HuH-7.5 (cell line): Measurements from ENCODE around the gene PAX4.

Experiments used
- DNase-seq: peaks from one replicate; pipeline ENCODE4 v3.0.0; 2011; ENCODE audit warnings: low spot score

The PAX4 gene

GRCh38 chr7:127628445-127628844 lies 10.5 kb upstream of the PAX4 start:
- no peak for DNase-seq

GRCh38 chr7:127625331-127625730 lies 7.4 kb upstream of the PAX4 start:
- no peak for DNase-seq

GRCh38 chr7:127620406-127621233 lies 2.7 kb upstream of the PAX4 start:
- DNase-seq, result no peak

- DNase-seq, result no peak
Measured at GRCh38 chr7:127619681-127620405, 1.9 kb upstream of the PAX4 start.

- no peak for DNase-seq
Measured at GRCh38 chr7:127618775-127619174, 833 bp upstream of the PAX4 start.

GRCh38 chr7:127616724-127617123 lies 1.2 kb downstream of the PAX4 start:
- DNase-seq, result no peak

DNA sequence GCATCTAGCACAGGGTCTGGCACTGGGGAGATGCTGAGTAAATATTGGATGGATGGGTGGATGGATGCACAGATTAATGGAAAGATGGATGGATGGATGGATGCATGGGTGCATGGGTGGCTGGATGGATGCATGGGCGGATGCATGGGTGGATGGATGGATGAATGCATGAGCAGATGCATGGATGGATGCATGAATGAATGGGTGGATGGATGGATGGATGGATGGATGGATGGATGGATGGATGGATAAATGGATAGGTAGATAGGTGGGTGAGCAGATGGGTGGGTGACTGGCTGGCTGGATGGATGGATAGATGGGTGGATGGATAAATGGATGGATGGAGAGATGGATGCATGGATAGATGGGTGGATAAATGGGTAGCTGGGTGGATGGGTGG lies 5.7 kb downstream of the PAX4 start:
- DNase-seq, result no peak

DNA sequence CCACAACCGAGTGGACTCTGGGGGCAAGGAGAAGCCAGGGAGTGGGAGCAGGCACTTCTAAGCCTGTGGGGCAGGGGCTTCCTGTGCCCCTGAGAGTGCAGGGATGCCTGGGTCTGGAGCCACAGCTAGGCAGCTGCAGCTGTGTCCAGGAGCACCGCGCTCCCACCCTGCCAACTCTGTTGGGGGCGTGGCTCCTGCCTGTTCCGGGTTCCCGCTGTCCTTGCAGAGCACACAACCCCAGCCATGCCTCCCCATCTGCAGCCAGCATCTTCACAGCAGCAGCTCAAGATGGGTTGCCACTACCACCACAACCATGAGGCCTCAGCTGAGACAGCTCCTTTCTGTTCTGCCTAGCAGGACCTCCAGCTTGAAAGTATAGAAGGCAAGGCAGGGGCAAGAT lies 8.6 kb downstream of the PAX4 start:
- no peak for DNase-seq

GRCh38 chr7:127608446-127608845 lies 9.5 kb downstream of the PAX4 start:
- DNase-seq, result no peak

- no peak for DNase-seq
Measured at GRCh38 chr7:127600885-127601284, 17.1 kb downstream of the PAX4 start.

DNA sequence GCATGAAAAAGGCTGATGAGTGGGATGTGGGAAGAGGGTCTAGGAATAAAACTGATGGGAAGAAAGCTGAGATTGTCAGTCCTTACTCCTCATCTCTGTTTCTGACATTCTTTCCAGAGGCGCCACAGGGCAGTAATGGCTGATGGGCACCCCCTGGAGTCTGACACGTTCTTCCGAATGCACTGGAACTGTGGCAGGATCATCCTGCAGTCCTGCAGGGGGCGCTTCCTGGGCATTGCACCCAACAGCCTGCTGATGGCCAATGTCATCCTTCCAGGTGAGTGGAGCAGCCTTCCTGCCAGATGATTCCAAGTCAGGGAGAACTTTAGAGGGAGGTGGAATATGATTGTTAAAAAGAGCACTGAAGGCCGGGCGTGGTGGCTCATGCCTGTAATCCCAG lies 19.6 kb downstream of the PAX4 start:
- DNase-seq, result peak; percentile 41

DNA sequence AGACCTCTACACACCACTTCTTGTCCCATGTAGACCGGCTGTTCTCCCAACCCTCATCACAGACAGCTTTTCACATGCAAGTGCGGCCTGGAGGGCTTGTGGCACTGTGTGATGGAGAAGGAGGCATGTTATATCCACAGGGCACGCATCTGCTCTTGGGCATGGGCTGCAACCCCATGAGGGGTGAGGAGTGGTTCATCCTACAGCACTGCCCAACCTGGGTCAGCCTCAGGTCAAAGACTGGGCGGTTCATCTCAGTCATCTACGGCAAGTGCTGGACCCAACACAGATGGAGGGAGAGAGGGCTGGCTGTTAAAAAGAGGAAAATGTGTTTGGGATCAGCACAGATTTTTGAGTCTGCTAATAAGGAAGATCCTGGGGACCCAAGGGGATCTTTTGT lies 22.2 kb downstream of the PAX4 start:
- DNase-seq, result no peak

- DNase-seq, result no peak
Measured at GRCh38 chr7:127594490-127594889, 23.5 kb downstream of the PAX4 start.

GRCh38 chr7:127592550-127592949 lies 25.4 kb downstream of the PAX4 start:
- no peak for DNase-seq

- no peak for DNase-seq
Measured at GRCh38 chr7:127591591-127591990, 26.4 kb downstream of the PAX4 start.

GRCh38 chr7:127591189-127591588 lies 26.8 kb downstream of the PAX4 start:
- DNase-seq, result no peak

GRCh38 chr7:127589896-127590295 lies 28.0 kb downstream of the PAX4 start:
- no peak for DNase-seq

DNA sequence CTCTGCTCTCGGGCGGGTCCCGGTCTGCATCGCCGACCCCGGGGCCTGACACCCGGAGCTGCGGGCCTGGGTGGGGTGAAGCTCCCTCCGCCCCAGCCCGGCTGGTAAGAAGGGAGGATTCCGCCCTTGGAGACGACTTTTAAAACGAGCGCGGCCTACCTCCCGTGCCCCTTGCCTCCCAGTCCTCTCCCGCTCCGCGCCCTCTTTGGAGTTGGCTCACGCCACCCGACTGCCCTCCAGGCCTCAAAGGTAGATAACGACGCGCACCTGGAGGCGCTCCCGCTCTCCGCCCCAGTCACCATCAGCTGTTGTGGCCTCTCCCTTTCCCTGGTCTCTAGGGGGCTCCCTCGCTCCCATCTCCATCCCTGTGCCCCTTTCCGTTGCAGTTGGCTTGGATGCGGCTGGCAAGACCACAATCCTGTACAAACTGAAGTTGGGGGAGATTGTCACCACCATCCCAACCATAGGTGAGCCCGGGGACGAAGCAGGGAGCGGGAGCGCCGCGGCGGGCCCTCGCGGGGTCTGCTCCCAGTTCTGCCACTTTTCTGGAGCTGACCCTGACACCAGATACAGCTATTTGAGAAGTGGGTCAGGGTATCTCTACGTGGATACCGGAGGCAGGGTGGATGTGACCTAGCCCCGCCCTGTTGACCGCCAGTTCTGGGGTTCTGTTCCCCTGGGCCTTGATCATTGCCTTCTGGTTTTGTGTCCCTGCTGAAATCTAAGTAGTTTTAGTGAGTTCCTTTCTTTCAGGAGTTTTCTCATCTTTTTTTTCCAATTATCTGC lies 29.1 kb downstream of the PAX4 start:
- peak; percentile 90 for DNase-seq

DNA sequence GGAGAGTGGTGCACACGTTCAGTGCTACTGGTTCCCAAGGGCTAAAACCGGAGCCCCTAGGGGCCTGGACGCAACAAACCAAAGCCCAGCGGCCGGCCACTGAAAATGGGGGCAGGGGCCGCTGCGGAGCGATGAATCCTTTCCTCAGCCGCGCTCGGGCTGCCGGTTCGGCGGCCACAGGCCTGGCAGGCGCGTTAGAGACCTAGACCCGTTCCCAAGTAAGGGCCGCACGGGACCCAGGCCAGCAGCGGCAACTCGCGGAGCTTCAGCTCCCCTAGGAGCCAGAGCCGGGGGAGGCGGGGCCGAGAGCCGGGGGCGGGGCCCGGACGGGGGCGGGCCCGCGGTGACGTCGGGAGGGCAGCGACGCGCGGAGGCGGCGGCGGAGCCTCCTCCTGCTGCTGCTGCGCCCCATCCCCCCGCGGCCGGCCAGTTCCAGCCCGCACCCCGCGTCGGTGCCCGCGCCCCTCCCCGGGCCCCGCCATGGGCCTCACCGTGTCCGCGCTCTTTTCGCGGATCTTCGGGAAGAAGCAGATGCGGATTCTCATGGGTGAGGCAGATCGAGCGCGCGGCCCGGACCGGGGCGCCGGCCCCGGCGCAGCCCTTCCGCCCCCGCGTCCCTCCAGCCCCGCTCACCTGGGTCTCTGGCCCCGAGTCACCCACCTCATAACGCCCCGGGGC lies 29.8 kb downstream of the PAX4 start, which contains the start of gene ARF5:
Gene ARF5, plus strand, starts transcription at position 393 of the 678 bp plus-strand sequence. Its CDS starts 88 bp downstream, at position 481.
- peak; percentile 88 for DNase-seq

GRCh38 chr7:127587663-127588018 lies 30.3 kb downstream of the PAX4 start:
- DNase-seq, result no peak

DNA sequence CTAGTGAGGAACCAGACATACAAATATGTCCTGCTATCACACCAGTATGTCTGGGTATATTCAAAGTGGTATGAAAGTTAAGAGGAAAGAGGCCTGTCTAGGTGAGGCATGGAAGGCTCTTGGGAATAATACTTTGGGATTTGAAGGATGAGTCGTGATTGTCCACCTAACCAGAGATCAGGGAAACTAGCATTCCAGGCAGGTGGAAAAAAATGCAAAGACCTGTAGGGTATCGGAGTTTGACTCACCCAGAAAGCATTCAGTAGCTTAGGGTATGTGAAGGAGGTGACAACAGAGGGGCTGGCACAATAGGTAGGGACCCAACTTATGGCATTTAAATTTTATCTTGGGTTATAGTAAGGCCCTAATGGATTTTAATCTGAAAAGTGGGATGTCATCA lies 31.6 kb downstream of the PAX4 start:
- DNase-seq, result no peak
